Transverse colon (tissue), 4 donors: ENCODE results near the gene TSC22D4. TPM values are rescaled to one million over a fixed set of nuclear protein-coding genes. Genes with fewer than 3 reads are reported as not detected.

Source experiments
- DNase-seq: peaks from one replicate; pipeline ENCODE4 v3.0.0-alpha.2; 2019
- H3K27ac ChIP-seq, 4 donors: fragments of 200-600 bp; sonication (generic); 2 replicates each; pipeline ENCODE4 v1.5.1; 2016 to 2018; ENCODE audit warnings: inconsistent platforms in 4 of 4
- H3K27me3 ChIP-seq: fragments of 200-600 bp; sonication (generic); 2 replicates; pipeline ENCODE4 v1.5.1; 2017; ENCODE audit warnings: inconsistent platforms
- H3K36me3 ChIP-seq, 4 donors: fragments of 200-600 bp; sonication (generic); 2 replicates each; pipeline ENCODE4 v1.5.1; 2017 to 2019; ENCODE audit warnings: inconsistent platforms in 4 of 4
- H3K4me1 ChIP-seq, 4 donors: fragments of 200-600 bp; sonication (generic); 2 replicates each; pipeline ENCODE4 v1.5.1; 2017 to 2020; ENCODE audit warnings: inconsistent platforms in 4 of 4
- H3K4me3 ChIP-seq, 4 donors: fragments of 200-600 bp; sonication (generic); 1 replicate in 1 of 4; 2 replicates in 3 of 4; pipeline versions ENCODE4 v1.5.1 to v1.6.1; 2017 to 2019; ENCODE audit warnings: inconsistent platforms in 4 of 4
- H3K9me3 ChIP-seq, 2 donors: fragments of 200-600 bp; sonication (generic); 2 replicates each; pipeline ENCODE4 v1.5.1; 2017 to 2019; ENCODE audit warnings: inconsistent platforms in 2 of 2
- CTCF ChIP-seq, 5 experiments: fragments of 200-600 bp in 3 of 5; fragments of 450-650 bp in 2 of 5; sonication (generic) in 3 of 5; IDR thresholded peaks; 1 replicate in 2 of 5; 2 replicates in 3 of 5; pipeline ENCODE4 v1.5.1; 2016 to 2017; ENCODE audit warnings: antibody characterized with exemption in 5 of 5, inconsistent platforms in 3 of 5, mild to moderate bottlenecking in 2 of 5, moderate library complexity in 1 of 5
- EP300 ChIP-seq: sonication (generic); formaldehyde crosslinking; IDR thresholded peaks from one replicate; pipeline ENCODE4 v1.6.1; 2017; ENCODE audit warnings: antibody characterized with exemption, low read depth
- POLR2A ChIP-seq: fragments of 450-650 bp; IDR thresholded peaks from one replicate; pipeline ENCODE4 v1.6.1; 2016; ENCODE audit warnings: antibody characterized with exemption, mild to moderate bottlenecking, moderate library complexity
- POLR2AphosphoS5 ChIP-seq, 3 donors: sonication (generic); formaldehyde crosslinking; IDR thresholded peaks; one replicate each; pipeline ENCODE4 v1.6.1; 2016; ENCODE audit warnings: antibody characterized with exemption in 3 of 3
- WGBS, 2 donors: methylation state at CpG; one replicate each; pipeline ENCODE4 v1.1.5; 2018; ENCODE audit warnings: low coverage in 1 of 2; 5-methylcytosine and 5-hydroxymethylcytosine counted together
- in situ Hi-C, 4 donors: fragments of 200-750 bp; cut with MboI; loops; one replicate each; pipeline versions ENCODE4 v1.15.0 to v1.15.1; 2017; ENCODE audit warnings: low sequenced_read_pairs in 3 of 4, low pct_ligation_motif_present in 1 of 4, low pct_unique_long_range_greater_than_20kb in 1 of 4
- intact Hi-C: fragments of 100-400 bp; cut with DNase I; formaldehyde crosslinking; loops from one replicate; pipeline ENCODE4 v1.15.1; 2023; ENCODE audit warnings: low total_unique reads
- total RNA-seq, 4 donors: library from RNA; depleted of rRNA; stranded (reverse); fragments of >200 nt; gene quantifications; one replicate each; pipeline ENCODE4 v1.1.0, GENCODE V29; 2016

TSC22D4 gene
- total RNA-seq, 4 donors from 2014 or later = 41.6 to 101 (median 67.6) TPM

- 4 to 32% methylated on average over 4 to 14 of the region's 14 CpGs for WGBS, 2 donors
- DNase-seq = no peak
- no peaks in the 10 kb centered on the region for H3K36me3 ChIP-seq
- H3K4me1 ChIP-seq = peaks cover 12 to 28% (median 21%) of the 10 kb centered on the region in 4 donors
- TF ChIP-seq POLR2AphosphoS5 (IDR thresholded peaks at IDR 0.05) (no peak), POLR2A (no peak), CTCF (IDR thresholded peaks at IDR 0.05) (no peak), EP300 (no peak)
- peak overlapping the region; percentile 52 to 65 (median 63) for H3K4me3 ChIP-seq
- H3K27me3 ChIP-seq = no peaks in the 10 kb centered on the region
- in situ Hi-C loops = loop anchor here in 1 of 4 donors (10.0 kb wide), 1 partner anchor 72 kb away; no protein-coding TSS in a partner anchor
- H3K9me3 ChIP-seq = no peaks in the 10 kb centered on the region
- intact Hi-C loops = loop anchor here (5.0 kb wide), 1 partner anchor 80 kb away; no protein-coding TSS in a partner anchor
- H3K27ac ChIP-seq = peak overlapping the region; percentile 16 to 73 (median 59)
These were observed 3.7 kb upstream of the TSC22D4 start for GRCh38 chr7:100482728-100483089.

DNA sequence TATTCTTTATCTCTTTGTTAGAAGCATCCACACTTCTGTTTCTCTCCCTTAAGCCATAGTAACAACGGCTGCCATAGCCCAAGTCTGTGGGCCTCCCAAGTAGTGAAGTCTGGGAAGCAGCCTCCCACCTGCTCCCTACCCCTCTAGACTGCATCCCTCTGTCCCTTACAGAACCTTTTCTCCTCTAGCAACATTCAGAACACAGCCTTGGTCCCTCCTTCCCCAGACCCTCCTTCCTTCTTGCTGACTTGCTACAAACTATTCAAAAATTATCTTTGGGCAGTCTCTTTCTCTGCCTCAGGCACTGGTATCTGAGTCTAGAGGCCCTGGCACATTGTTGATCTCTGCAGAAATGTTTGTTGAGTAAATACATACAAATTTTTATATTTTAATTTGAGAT lies 2.5 kb upstream of the TSC22D4 start:
- in situ Hi-C loops (loop anchor here in 1 of 4 donors (10.0 kb wide), 1 partner anchor 73 kb away; no protein-coding TSS in a partner anchor), intact Hi-C loops (loop anchor here (5.0 kb wide), 1 partner anchor 81 kb away; no protein-coding TSS in a partner anchor)
- Histone ChIP-seq H3K4me3 (no peak overlapping the region), H3K4me1 (peaks cover 21 to 40% (median 34%) of the 10 kb centered on the region in 4 donors), H3K9me3 (no peaks in the 10 kb centered on the region), H3K27me3 (no peaks in the 10 kb centered on the region), H3K36me3 (no peaks in the 10 kb centered on the region), H3K27ac (no peak overlapping the region)
- TF ChIP-seq POLR2AphosphoS5 (IDR thresholded peaks at IDR 0.05) = no peak
- no peak for TF ChIP-seq POLR2A
- TF ChIP-seq CTCF (IDR thresholded peaks at IDR 0.05) = no peak
- TF ChIP-seq EP300 = no peak
- 81 to 83% methylated on average over 1 of the region's 1 CpG for WGBS, 2 donors
- no peak for DNase-seq

GRCh38 chr7:100477871-100478267 lies 1.1 kb downstream of the TSC22D4 start:
- Histone ChIP-seq H3K4me1 (peaks cover 38 to 63% (median 43%) of the 10 kb centered on the region in 4 donors), H3K4me3 (peak overlapping the region; percentile 97 to 99 (median 98)), H3K27me3 (no peaks in the 10 kb centered on the region), H3K36me3 (no peaks in the 10 kb centered on the region), H3K9me3 (no peaks in the 10 kb centered on the region), H3K27ac (peak overlapping the region; percentile 97 to 98 (median 98))
- no peak for DNase-seq
- 0% methylated on average over 9 of the region's 16 CpGs; no CpG with 5 or more reads in 1 of the 2 donors for WGBS, 2 donors
- in situ Hi-C loops = loop anchor here in 1 of 4 donors (5.0 kb wide), 1 partner anchor 79 kb away; no protein-coding TSS in a partner anchor
- TF ChIP-seq EP300 (no peak), POLR2AphosphoS5 (IDR thresholded peaks at IDR 0.05) (no peak), CTCF (IDR thresholded peaks at IDR 0.05) (no peak), POLR2A (no peak)
- intact Hi-C loops = loop anchor here (10.0 kb wide), 1 partner anchor 227 kb away; the partner anchor contains the start of gene POP7

GRCh38 chr7:100476903-100477870 lies 1.8 kb downstream of the TSC22D4 start:
- Histone ChIP-seq H3K4me3 (peak overlapping the region; percentile 97 to 99 (median 98)), H3K27me3 (no peaks in the 10 kb centered on the region), H3K4me1 (peaks cover 39 to 64% (median 46%) of the 10 kb centered on the region in 4 donors), H3K36me3 (no peaks in the 10 kb centered on the region), H3K9me3 (no peaks in the 10 kb centered on the region), H3K27ac (peak overlapping the region; percentile 97 to 98 (median 98))
- intact Hi-C loops = loop anchor here (10.0 kb wide), 1 partner anchor 228 kb away; the partner anchor contains the start of gene POP7
- DNase-seq = peak; percentile 64
- 9% methylated on average over 10 of the region's 30 CpGs; no CpG with 5 or more reads in 1 of the 2 donors for WGBS, 2 donors
- in situ Hi-C loops = loop anchor here in 1 of 4 donors (5.0 kb wide), 1 partner anchor 80 kb away; no protein-coding TSS in a partner anchor
- no peak for TF ChIP-seq EP300
- TF ChIP-seq POLR2AphosphoS5 (IDR thresholded peaks at IDR 0.05) = no peak
- peak in 1 of 5 experiments; percentile 23 for TF ChIP-seq CTCF (IDR thresholded peaks at IDR 0.05)
- TF ChIP-seq POLR2A = no peak
